Esophagus muscularis mucosa (tissue), 4 donors: ENCODE measurements around the gene ECEL1. TPM values are rescaled to one million over a fixed set of nuclear protein-coding genes. Genes with fewer than 3 reads are reported as not detected.
"Not testable (repeated sequence)": the region's sequence is repeated elsewhere in the genome, so short reads cannot be mapped to it uniquely, and the experiment has no call there.

Experiments used
- DNase-seq: peaks from one replicate; pipeline ENCODE4 v3.0.0-alpha.2; 2017; ENCODE audit errors: extremely low spot score
- H3K27ac ChIP-seq, 4 donors: fragments of 200-600 bp; sonication (generic); replicated peaks in 1 of 4; 1 replicate in 3 of 4; 2 replicates in 1 of 4; pipeline ENCODE4 v1.5.1; 2016 to 2019; ENCODE audit warnings: mild to moderate bottlenecking in 1 of 4
- H3K27me3 ChIP-seq, 4 donors: fragments of 200-600 bp; sonication (generic); one replicate each; pipeline versions ENCODE4 v1.5.1 to v1.6.0; 2016 to 2019
- H3K36me3 ChIP-seq, 4 donors: fragments of 200-600 bp; sonication (generic); one replicate each; pipeline ENCODE4 v1.5.1; 2016 to 2019
- H3K4me1 ChIP-seq, 4 donors: fragments of 200-600 bp; sonication (generic); one replicate each; pipeline ENCODE4 v1.5.1; 2016 to 2019
- H3K4me3 ChIP-seq, 4 donors: fragments of 200-600 bp; sonication (generic); 1 replicate in 2 of 4; 2 replicates in 2 of 4; pipeline ENCODE4 v1.5.1; 2016 to 2019; ENCODE audit warnings: mild to moderate bottlenecking in 4 of 4, moderate library complexity in 1 of 4
- H3K9me3 ChIP-seq, 4 donors: fragments of 200-600 bp; sonication (generic); 1 replicate in 3 of 4; 2 replicates in 1 of 4; pipeline ENCODE4 v1.5.1; 2016 to 2019
- EP300 ChIP-seq: sonication (generic); formaldehyde crosslinking; IDR thresholded peaks from one replicate; pipeline ENCODE4 v1.6.1; 2017; ENCODE audit warnings: antibody characterized with exemption
- POLR2A ChIP-seq: fragments of 450-650 bp; IDR thresholded peaks from one replicate; pipeline ENCODE4 v1.6.1; 2017; ENCODE audit warnings: antibody characterized with exemption, moderate library complexity, mild to moderate bottlenecking, low read depth
- POLR2AphosphoS5 ChIP-seq, 2 donors: sonication (generic); formaldehyde crosslinking; IDR thresholded peaks; one replicate each; pipeline ENCODE4 v1.6.1; 2017; ENCODE audit warnings: antibody characterized with exemption in 2 of 2
- WGBS: methylation state at CpG from one replicate; pipeline ENCODE4 v1.1.5; 2018; 5-methylcytosine and 5-hydroxymethylcytosine counted together
- intact Hi-C: fragments of 100-400 bp; cut with DNase I; formaldehyde crosslinking; loops from one replicate; pipeline ENCODE4 v1.15.1; 2023
- total RNA-seq, 4 donors: library from RNA; depleted of rRNA; stranded (reverse); fragments of >200 nt; gene quantifications; one replicate each; pipeline versions ENCODE4 v1.1.0 to v1.2.1, GENCODE V29; 2016
- TF ChIP-seq, protein P1 (sequence below), 3 experiments: fragments of 200-600 bp in 2 of 3; fragments of 450-650 bp in 1 of 3; sonication (generic) in 2 of 3; IDR thresholded peaks; one replicate each; pipeline ENCODE4 v1.5.1; 2017 to 2019; ENCODE audit warnings: antibody characterized with exemption in 3 of 3, mild to moderate bottlenecking in 2 of 3, moderate library complexity in 1 of 3

Gene ECEL1
- total RNA-seq, 4 donors from 2014 or later: 0.66 to 1.6 (median 1.4) TPM; not detected in 1

DNA sequence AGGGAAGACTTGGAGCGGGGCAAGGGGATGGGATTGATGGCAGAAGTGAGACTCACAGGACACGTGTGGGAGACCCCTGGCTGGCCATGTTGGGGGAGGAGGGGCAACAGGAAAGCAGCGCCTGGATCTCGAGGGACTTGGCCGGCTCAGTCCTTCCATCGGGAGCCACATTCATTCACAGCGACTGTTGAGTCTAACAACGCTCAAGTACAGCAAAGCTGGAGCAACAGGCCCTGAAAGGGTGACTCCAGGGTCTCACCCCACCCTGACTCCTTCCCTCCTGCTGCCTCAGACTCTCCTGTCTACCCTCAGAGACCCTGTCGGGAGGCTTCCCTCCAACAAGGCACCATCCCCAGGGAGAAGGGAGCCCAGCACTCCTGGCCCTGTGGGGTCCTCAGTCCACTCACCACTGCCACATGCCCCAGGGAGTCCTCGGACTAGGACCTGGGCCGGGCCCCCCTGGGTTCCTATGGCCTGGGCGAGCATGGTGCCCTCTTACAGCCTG, 46.4 kb downstream of the ECEL1 start:
- 79% methylated on average over 12 of the region's 12 CpGs for WGBS

DNA sequence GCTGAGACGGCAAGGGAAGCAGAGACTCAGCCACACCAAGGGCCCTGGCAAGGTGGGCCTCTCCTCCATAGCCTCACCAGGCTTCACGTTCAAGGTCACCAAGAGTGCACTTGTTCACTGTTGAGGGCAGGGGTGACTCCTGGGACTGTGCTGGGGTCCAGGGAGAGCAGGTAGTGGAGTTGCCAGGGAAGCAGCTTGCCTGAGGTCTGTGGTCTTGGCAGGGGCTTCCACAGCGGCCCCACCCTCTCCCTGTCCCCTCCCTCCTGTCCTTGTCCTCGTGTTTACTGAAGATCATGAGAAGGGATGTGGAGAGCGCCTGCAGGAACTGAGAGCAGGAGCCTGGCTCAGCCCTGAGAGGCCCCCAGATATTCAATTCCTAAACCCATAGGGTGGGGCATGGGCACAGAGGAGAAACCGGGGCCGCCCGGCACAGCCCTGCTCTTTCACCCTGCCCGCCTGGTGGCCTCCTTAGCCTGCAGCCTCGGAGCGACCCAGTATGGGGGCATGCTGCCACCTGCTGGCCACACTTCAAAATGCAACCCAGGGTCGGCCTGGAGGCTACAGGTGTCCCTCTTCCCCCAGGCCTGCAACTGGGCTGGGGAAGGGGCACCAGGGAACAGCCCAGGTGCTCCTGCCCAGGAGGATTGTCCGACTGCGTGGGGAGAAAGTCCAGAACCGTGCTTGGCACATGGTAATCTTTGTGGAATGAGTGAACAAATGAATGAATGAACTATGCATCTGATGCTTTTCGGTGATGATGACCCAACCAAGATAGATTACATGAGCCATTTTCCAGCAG, 47.2 kb downstream of the ECEL1 start:
- WGBS: 31% methylated on average over 7 of the region's 16 CpGs
- peaks cover 0 to 18% (median 0%) of the 10 kb centered on the region in 4 donors for H3K27me3 ChIP-seq
- H3K4me1 ChIP-seq, H3K4me3 ChIP-seq, H3K36me3 ChIP-seq, H3K27ac ChIP-seq, H3K9me3 ChIP-seq: not testable (repeated sequence)
- peak; percentile 95 for DNase-seq
- TF ChIP-seq, protein P1, sequence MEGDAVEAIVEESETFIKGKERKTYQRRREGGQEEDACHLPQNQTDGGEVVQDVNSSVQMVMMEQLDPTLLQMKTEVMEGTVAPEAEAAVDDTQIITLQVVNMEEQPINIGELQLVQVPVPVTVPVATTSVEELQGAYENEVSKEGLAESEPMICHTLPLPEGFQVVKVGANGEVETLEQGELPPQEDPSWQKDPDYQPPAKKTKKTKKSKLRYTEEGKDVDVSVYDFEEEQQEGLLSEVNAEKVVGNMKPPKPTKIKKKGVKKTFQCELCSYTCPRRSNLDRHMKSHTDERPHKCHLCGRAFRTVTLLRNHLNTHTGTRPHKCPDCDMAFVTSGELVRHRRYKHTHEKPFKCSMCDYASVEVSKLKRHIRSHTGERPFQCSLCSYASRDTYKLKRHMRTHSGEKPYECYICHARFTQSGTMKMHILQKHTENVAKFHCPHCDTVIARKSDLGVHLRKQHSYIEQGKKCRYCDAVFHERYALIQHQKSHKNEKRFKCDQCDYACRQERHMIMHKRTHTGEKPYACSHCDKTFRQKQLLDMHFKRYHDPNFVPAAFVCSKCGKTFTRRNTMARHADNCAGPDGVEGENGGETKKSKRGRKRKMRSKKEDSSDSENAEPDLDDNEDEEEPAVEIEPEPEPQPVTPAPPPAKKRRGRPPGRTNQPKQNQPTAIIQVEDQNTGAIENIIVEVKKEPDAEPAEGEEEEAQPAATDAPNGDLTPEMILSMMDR (IDR thresholded peaks at IDR 0.05): peak; percentile 78 to 95 (median 82)
- intact Hi-C loops: loop anchor here (2.0 kb wide), 1 partner anchor 82 kb away; no protein-coding TSS in a partner anchor

More for the DNA sequence above, 46.4 kb downstream of the ECEL1 start:
- intact Hi-C loops: loop anchor here (2.0 kb wide), 1 partner anchor 82 kb away; no protein-coding TSS in a partner anchor
- no peak for DNase-seq
- H3K4me1 ChIP-seq: no peaks in the 10 kb centered on the region
- no peaks in the 10 kb centered on the region for H3K9me3 ChIP-seq
- H3K36me3 ChIP-seq: no peaks in the 10 kb centered on the region
- TF ChIP-seq EP300: no peak
- TF ChIP-seq, protein P1 (IDR thresholded peaks at IDR 0.05): no peak
- TF ChIP-seq POLR2A: no peak
- no peak for TF ChIP-seq POLR2AphosphoS5 (IDR thresholded peaks at IDR 0.05)
- no peak overlapping the region for H3K27ac ChIP-seq
- no peak overlapping the region for H3K4me3 ChIP-seq
- peaks cover 0 to 18% (median 0%) of the 10 kb centered on the region in 4 donors for H3K27me3 ChIP-seq

DNA sequence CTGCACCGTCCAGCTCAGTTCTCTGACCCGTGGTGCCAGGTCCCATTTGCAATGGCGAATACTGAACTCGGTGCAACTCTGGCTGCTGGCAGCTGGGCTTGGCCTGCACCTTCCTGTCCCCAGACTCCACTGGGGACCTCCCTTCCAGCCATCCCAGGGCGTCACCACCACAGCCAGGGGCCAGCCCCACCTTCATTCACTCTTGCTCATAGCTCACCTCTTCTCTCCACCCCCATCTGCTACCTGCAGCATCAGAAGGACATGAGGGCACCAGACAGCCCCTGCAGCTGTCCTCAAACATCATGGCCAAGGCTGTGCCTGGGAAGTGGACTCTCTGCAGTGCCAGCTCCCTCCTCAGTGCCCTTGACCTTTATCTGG, 47.9 kb downstream of the ECEL1 start:
- no peak for DNase-seq
- WGBS: no CpG with 5 or more reads among the region's 5 CpGs

DNA sequence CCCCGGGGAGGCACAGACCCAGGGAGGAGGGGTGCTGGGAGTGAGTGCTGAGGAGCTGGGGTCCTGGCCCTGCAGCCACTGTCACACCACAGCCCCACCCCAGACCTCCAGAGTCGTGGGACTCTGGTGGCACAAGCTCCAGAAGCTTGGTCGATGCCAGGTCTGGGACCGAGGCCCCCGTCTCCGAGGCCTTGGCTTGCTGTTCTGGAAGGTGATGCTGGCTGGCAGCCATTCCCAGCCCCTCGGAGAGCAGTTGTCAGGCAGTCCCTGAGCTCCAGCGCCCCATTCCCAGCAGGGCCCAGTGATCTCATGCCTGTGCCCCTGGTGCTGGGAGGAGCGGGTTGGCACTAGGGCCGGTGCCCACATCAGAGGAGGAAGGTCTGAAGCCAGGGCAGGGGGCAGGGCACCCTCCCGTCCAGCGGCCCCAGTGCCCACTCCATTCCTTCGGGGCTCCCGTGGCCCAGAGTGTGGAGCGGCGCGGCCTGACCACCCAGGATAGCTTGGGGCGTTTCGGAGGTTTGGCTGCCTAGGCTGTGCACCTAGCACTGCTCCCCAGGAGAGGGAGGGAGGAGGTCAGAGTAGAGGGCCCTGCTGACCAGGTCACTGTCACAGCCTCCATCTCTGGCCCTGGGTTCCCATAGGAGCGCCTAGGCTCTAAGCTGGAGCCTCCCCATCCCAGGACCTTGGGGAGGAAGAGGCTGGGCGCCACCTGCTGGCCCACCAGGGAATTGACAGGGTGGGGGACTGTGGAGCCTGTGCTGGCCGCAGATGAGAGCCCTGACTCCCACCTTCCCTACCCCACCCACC, 48.5 kb downstream of the ECEL1 start:
- Histone ChIP-seq H3K36me3 (no peaks in the 10 kb centered on the region), H3K27ac (no peak overlapping the region), H3K4me3 (no peak overlapping the region), H3K9me3 (no peaks in the 10 kb centered on the region), H3K4me1 (no peaks in the 10 kb centered on the region), H3K27me3 (peaks cover 0 to 8% (median 0%) of the 10 kb centered on the region in 4 donors)
- WGBS: 73% methylated on average over 3 of the region's 22 CpGs
- no peak for DNase-seq
- TF ChIP-seq, protein P1 (IDR thresholded peaks at IDR 0.05): peak; percentile 27 to 69 (median 33)
- no peak for TF ChIP-seq POLR2AphosphoS5 (IDR thresholded peaks at IDR 0.05)
- intact Hi-C loops: loop anchor here (5.0 kb wide), 2 partner anchors 517 to 532 kb away; no protein-coding TSS in a partner anchor

More for the DNA sequence above, 47.9 kb downstream of the ECEL1 start:
- Histone ChIP-seq H3K36me3 (no peaks in the 10 kb centered on the region), H3K4me1 (no peaks in the 10 kb centered on the region), H3K27ac (no peak overlapping the region), H3K9me3 (no peaks in the 10 kb centered on the region), H3K27me3 (peaks cover 0 to 14% (median 0%) of the 10 kb centered on the region in 4 donors), H3K4me3 (no peak overlapping the region)
- TF ChIP-seq, protein P1 (IDR thresholded peaks at IDR 0.05): peak in 2 of 3 experiments; percentile 27 to 45
- TF ChIP-seq POLR2AphosphoS5 (IDR thresholded peaks at IDR 0.05): no peak
- intact Hi-C loops: loop anchor here (2.0 to 5.0 kb wide), 3 partner anchors 83 to 532 kb away; no protein-coding TSS in a partner anchor
